H1 (cell line): ENCODE measurements around the gene WIPF1. TPM values are rescaled to one million over a fixed set of nuclear protein-coding genes. Genes with fewer than 3 reads are reported as not detected.

Experiments used
- CHD7 ChIP-seq: fragments of 300-600 bp; sonication (generic); IDR thresholded peaks from 2 replicates; pipeline ENCODE4 v1.7.1; 2012; ENCODE audit warnings: low read length, moderate library complexity, mild to moderate bottlenecking, inconsistent platforms; ENCODE audit not compliant: insufficient replicate concordance
- GABPA ChIP-seq: IDR thresholded peaks from 2 replicates; pipeline ENCODE4 v1.6.1; 2011; ENCODE audit warnings: mild to moderate bottlenecking, low read length, moderate library complexity, borderline replicate concordance; ENCODE audit not compliant: insufficient read depth
- RNF2 ChIP-seq: fragments of 200-900, 300-1000 bp; sonication (generic); IDR thresholded peaks from 2 replicates; pipeline ENCODE4 v1.7.1; 2016; ENCODE audit warnings: borderline replicate concordance, low read depth, mild to moderate bottlenecking, antibody characterized with exemption, low read length; ENCODE audit not compliant: poor library complexity, severe bottlenecking; ENCODE audit errors: missing control alignments
- polyA plus RNA-seq, 7 experiments: library from polyadenylated mRNA; depleted of rRNA in 3 of 7; stranded (reverse) in 5 of 7; unstranded in 2 of 7; fragments of >200 nt in 5 of 7; fragments of 200-250 nt in 2 of 7; gene quantifications; 1 replicate in 5 of 7; 2 replicates in 1 of 7; 4 replicates in 1 of 7; pipeline versions ENCODE4 v1.2.1 to v1.2.3, GENCODE V29; 2011 to 2013; ENCODE audit warnings: missing spikeins in 2 of 7, mixed read lengths in 2 of 7
- total RNA-seq: library from RNA; stranded (reverse); fragmentation: NEBNext Ultra II Directional; extraction: Animal tissue kit (Norgen Biotek cat#: 25700); gene quantifications from 2 replicates; pipeline ENCODE4 v1.2.1, GENCODE V29; 2021

The WIPF1 gene
- total and polyA plus RNA-seq, 2 of the 8 experiments (the other 6 are each of a cell fraction or from before 2014, with no cell fraction given) = 4.7 to 5.2 TPM

DNA sequence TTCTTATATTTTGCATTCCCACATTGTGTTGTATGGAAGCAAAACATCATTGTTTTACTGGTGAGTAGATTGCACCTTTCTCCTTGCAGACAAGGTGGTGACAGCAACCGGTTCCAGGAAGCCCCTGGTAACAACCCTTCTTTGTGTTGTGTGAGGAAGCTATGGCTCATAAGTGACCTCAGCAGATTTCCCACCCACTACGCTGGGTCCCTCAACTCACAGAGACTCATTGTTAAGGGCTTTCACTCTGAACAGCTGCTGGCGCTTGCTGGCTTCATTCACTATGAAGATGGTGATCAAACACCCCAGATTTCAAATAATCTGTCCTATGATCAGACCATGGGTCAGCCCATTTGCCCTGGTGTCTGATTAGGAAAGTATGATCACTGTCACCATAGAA is 53.4 kb downstream of the WIPF1 start (continued):
- TF ChIP-seq GABPA (no peak), CHD7 (no peak), RNF2 (no peak)
